ENCODE data around the gene CREB3L4. TPM values are rescaled to one million over a fixed set of nuclear protein-coding genes. Genes with fewer than 3 reads are reported as not detected.

CREB3L4 gene
- total and polyA plus RNA-seq, 2 of the 13 experiments (the other 11 are each of a cell fraction or from before 2014, with no cell fraction given): 9.9 to 18.7 TPM

GRCh38 chr1:153945795-153946621 lies 21.7 kb upstream of the CREB3L4 start (continued):
- 0 out of 2 replicates have a peak, but pooled peaks have one; percentile 7 for TF ChIP-seq ZNF782 (CRISPR knock-in tag; IDR thresholded peaks at IDR 0.05; ENCODE audit: borderline replicate concordance)
- peak; percentile 47; the same call in 1 of the 2 replicates for TF ChIP-seq ZSCAN31 (CRISPR knock-in tag; IDR thresholded peaks at IDR 0.05; ENCODE audit: low read depth)
- peak; percentile 73 for TF ChIP-seq MYC (CRISPR knock-in tag; IDR thresholded peaks at IDR 0.05; ENCODE audit: borderline replicate concordance)
- TF ChIP-seq ZNF333 (CRISPR knock-in tag; IDR thresholded peaks at IDR 0.05; ENCODE audit: borderline replicate concordance): 0 out of 2 replicates have a peak, but pooled peaks have one; percentile 26
- TF ChIP-seq RBFOX2 (IDR thresholded peaks at IDR 0.05; ENCODE audit: low read depth, low read length): peak; percentile 79
- no peak for TF ChIP-seq ZNF230 (CRISPR knock-in tag; IDR thresholded peaks at IDR 0.05)
- no peak for TF ChIP-seq NR2F6 (IDR thresholded peaks at IDR 0.05)
- peak; percentile 33; the same call in 1 of the 2 replicates for TF ChIP-seq NR2F6 (CRISPR knock-in tag; IDR thresholded peaks at IDR 0.05)
- peak; percentile 62; the same call in 1 of the 2 replicates for TF ChIP-seq ZNF780A (CRISPR knock-in tag; IDR thresholded peaks at IDR 0.05)
- TF ChIP-seq NR2C2 (CRISPR knock-in tag; IDR thresholded peaks at IDR 0.05; ENCODE audit: borderline replicate concordance): peak; percentile 69; the same call in 1 of the 2 replicates
- TF ChIP-seq ZNF574 (CRISPR knock-in tag; IDR thresholded peaks at IDR 0.05): peak; percentile 42; the same call in 1 of the 2 replicates
- no peak for TF ChIP-seq CREB1 (IDR thresholded peaks at IDR 0.05)
- no peak for TF ChIP-seq CREB1 (CRISPR knock-in tag; IDR thresholded peaks at IDR 0.05)
- peak; percentile 56; the same call in 1 of the 2 replicates for TF ChIP-seq KDM5B (CRISPR knock-in tag; IDR thresholded peaks at IDR 0.05; ENCODE audit: borderline replicate concordance)
- peak; percentile 34; the same call in 1 of the 2 replicates for TF ChIP-seq HDAC2 (CRISPR knock-in tag; IDR thresholded peaks at IDR 0.05)
- TF ChIP-seq ZBTB38 (CRISPR knock-in tag; IDR thresholded peaks at IDR 0.05): peak; percentile 15; the same call in 1 of the 2 replicates
- 0 out of 2 replicates have a peak, but pooled peaks have one; percentile 41 for TF ChIP-seq LBX2 (CRISPR knock-in tag; IDR thresholded peaks at IDR 0.05; ENCODE audit: borderline replicate concordance)
- no peak for TF ChIP-seq KDM3A (CRISPR knock-in tag; IDR thresholded peaks at IDR 0.05; ENCODE audit: low read depth)
- TF ChIP-seq ZNF44 (CRISPR knock-in tag; IDR thresholded peaks at IDR 0.05): no peak; the same call in 1 of the 2 replicates

Measured in HepG2 (cell line).